Epithelial cell of umbilical artery (primary cell): Measurements from ENCODE around the gene COL6A5. TPM values are rescaled to one million over a fixed set of nuclear protein-coding genes. Genes with fewer than 3 reads are reported as not detected.

Experiments used
- total RNA-seq: library from RNA; depleted of rRNA; stranded (reverse); fragments of >200 nt; gene quantifications from 2 replicates; pipeline ENCODE4 v1.2.3, GENCODE V29; 2014

Gene COL6A5
- total RNA-seq: not detected in 2 replicates

DNA sequence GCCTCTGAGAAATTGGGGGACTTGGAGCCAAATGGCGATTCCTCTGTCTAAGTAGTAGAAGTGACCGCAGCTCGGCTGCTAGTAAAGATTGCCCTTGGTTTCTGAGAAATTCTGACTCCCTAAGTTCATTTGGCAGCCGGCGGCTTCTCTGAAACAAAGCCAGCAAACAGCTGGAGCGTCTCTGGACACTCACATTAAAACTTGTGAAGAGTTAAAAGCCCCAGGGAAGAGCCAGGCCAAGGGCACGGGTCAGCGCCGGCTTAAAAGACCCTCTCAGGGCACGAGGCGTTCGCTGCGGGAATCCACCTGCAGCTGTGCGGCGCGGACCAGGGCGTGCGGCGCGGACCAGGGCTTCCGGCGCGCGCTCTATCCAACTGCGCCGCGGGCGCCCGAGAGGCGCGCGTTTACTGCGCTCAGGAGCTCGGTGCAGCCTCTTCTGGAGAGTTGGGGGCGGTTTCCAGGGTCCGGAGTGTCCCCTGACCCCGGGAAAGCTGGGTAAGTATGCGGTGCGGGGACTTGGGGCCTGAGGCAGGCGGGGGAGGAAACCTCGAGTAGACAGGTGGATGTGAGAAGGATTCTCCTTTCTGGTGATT, at the start of gene COL6A5:
Gene COL6A5 (plus strand): TSS at position 186 of the 593 bp plus-strand sequence. CDS start 27,967 bp downstream, outside the sequence.

DNA sequence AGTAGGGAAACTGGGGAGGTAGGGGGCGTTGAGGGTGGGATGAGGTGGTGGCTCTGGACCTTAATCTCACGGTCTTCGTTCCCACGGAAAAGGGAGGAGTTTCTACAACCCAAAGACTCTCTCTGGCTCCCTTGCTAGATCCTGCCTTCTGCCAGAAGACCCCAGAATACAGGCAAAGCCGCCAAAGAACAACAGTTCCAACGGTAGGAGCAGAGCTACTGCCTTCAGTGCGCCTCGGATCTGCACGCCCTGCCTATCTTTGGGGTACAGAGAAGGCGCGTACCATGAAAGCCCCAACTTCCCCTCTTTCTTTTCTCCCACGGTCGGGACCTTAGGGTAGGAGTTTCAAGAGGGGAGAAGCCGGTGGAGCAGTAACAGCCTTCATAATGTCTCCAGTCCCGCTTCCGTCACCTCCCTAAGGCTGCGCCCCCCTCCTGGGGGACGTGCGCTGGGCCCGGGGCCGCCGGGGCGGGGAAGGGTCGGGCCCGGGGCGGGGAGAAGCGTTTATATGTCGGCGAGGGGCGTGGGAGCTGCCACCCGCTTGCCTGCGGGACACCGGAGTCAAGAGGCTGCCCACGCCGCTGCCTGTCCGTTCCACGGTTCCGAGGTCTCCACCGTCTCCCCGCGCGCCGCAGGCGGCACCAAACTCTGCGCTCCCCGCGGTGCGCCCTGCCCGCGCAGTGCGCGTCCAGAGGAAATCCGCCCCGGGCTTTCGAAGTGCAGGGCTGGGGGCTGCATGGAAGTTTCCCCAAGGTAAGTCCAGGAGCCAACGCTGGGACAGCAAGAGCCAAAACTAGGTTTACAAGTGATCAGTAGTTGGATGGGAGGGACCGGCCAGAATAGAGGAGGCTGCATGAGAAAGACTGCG, 171.4 kb downstream of the COL6A5 start, which contains the start of gene COL6A6:
Gene COL6A6 (plus strand): TSS at position 533 of the 868 bp plus-strand sequence. CDS start 43,188 bp downstream, outside the sequence.

Other genes with a start within 250 kb of the COL6A5 start
- not detected in 2 replicates for gene COL6A6, start 171.5 kb downstream of the COL6A5 start, total RNA-seq